GM10266 (cell line): ENCODE data around the gene PHYKPL.
"Not testable (repeated sequence)": the region's sequence is repeated elsewhere in the genome, so short reads cannot be mapped to it uniquely, and the experiment has no call there.

ENCODE experiments used
- DNase-seq: peaks from one replicate; pipeline ENCODE4 v3.0.0; 2012; ENCODE audit errors: extremely low spot score
- TF ChIP-seq, protein P1 (sequence below): IDR thresholded peaks from 2 replicates; pipeline ENCODE4 v1.5.1; 2012; ENCODE audit warnings: mild to moderate bottlenecking, low read depth; ENCODE audit not compliant: control insufficient read depth, insufficient read depth; ENCODE audit errors: missing control alignments

The PHYKPL gene

DNA sequence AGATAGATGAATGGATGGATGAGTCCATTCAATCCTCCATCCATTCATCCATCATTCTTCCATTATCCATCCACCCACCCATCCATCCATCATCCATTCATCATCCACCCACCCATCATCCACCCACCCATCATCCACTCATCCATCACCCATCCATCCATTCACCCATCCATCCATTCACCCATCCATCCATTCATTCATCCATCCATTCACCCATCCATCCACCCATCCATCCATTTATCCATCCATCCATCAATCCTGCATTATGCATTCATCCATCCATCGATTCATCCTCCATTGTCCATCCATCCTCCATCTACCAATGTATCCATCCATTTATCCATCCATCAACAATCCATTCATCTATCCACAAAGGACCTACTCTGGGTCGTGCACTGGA is 12.8 kb upstream of the PHYKPL start:
- DNase-seq: no peak
- TF ChIP-seq, protein P1, sequence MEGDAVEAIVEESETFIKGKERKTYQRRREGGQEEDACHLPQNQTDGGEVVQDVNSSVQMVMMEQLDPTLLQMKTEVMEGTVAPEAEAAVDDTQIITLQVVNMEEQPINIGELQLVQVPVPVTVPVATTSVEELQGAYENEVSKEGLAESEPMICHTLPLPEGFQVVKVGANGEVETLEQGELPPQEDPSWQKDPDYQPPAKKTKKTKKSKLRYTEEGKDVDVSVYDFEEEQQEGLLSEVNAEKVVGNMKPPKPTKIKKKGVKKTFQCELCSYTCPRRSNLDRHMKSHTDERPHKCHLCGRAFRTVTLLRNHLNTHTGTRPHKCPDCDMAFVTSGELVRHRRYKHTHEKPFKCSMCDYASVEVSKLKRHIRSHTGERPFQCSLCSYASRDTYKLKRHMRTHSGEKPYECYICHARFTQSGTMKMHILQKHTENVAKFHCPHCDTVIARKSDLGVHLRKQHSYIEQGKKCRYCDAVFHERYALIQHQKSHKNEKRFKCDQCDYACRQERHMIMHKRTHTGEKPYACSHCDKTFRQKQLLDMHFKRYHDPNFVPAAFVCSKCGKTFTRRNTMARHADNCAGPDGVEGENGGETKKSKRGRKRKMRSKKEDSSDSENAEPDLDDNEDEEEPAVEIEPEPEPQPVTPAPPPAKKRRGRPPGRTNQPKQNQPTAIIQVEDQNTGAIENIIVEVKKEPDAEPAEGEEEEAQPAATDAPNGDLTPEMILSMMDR: no peak

DNA sequence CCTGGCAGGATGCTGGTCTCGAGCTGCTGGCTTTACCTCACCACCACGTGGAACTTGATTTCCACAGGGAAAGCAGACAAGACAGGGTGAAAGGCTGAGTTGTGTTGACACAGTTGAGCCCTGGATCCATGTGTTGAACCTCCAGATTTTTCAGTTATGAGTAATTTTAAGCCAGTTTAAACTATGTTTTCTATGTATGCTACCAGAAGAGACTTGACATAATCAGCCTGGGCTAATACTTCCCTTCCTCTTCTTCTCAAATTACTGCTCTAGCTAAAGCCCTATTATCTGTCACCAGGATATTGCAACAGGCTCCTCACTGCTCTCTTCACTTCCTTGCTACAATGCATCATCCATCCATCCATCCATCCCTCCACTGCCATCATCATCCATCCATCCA is 12.0 kb upstream of the PHYKPL start:
- DNase-seq: no peak
- TF ChIP-seq, protein P1: no peak

DNA sequence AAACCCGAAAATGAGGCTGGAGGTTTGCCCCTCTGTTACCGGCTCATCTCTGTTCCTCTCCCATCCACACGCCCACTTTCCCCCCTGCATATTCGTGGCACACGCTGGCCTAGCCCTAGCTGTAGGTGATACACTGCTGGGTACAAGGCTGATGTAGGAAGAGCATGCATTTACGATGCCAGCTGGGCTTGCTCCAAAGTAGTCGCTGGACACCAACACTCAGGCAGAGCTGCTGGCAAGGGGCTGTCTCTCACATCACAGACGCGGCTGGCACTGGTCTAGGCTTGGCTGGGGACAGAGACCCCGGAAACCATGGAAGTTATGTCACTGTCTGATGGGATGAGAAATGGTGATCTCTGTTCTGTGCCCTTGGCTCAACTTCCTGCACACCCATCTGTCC is 9.8 kb upstream of the PHYKPL start:
- DNase-seq: no peak
- TF ChIP-seq, protein P1: no peak

DNA sequence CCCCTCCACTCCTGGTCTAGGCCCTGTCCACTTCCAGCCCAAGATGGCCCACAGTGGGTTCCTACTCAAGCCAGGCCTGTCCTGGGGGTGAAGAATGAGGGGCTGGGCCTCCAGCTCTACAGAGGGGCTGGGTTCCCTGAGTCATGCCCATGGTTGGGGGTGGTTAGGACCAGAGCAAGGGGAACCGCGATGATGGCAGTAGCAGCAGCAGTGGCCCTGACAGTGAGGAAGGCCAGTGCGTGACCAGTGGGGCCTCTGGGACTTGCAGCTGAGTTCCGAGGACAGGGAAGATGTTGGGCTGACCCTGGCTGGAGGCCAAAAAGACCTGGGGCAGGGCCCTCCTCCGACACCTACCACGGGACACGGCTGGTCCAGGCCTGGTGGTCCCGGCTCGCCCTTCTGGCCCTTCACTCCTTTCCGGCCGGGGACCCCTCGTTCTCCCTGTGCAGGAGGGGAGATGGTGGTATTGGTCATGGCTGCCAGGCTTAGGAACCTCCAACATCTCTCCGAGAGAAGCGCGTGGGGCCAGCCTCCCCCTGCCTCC is 9.2 kb upstream of the PHYKPL start:
- TF ChIP-seq, protein P1: no peak

DNA sequence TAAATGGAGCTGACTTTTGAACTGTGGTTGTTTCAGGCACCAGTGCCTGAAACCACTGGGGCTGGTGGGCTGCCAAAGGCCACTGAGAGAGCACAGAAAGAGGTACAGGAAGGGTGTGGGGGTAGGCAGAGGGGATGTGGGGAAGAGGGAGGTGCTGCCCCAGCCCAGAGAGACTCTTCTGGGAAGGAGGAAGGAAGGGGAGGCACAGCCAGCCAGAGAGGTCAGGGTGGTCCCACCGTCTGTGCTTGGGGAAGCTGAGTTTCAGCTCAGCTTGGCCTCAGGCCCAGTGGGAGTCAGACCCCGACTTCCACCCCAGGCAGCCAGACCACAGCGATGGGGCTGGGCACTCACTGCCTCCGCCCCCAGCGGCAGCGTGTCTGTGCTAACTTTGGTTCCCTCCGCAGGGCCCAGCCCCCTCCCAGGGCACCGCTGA is 8.6 kb upstream of the PHYKPL start:
- no peak for DNase-seq
- TF ChIP-seq, protein P1: no peak

More for the DNA sequence above, 9.2 kb upstream of the PHYKPL start:
- DNase-seq: no peak

DNA sequence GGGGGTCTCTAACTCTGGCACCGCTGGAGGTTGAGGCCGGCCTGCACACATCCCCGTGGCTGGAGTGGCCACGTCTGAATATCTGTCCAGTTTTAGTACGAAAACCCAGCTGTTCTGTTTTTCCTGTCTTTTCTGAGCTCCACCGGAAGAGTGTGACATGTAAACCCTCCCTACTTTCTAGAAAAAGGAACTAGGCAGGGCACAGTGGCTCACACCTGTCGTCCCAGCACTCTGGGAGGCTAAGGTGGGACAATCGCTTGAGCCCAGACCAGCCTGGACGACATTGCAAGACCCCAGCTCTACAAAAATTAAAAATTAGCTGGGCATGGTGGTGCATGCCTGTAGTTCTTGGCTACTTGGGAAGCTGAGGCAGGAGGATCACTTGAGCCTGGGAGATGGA is 8.2 kb upstream of the PHYKPL start:
- DNase-seq: no peak
- TF ChIP-seq, protein P1: no peak

DNA sequence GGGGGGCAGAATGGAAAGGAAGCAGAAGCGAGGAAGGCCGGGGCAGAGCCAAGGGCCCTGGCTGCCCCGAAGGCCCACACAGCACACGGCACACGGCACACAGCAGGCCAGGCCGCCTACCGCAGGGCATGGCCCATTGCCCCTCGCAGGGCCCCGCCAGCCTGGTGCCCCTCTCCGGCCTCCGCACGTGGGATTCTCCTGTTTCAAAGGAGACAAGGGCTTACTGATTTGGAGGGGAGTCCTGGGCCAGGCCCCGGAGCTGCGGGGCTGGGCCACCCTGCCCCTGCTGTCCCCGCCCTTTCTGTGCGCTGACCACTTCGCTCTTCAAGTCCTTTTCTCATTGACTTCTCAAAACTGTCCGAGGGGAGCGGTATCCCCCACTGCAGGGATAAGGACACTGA is 7.7 kb upstream of the PHYKPL start:
- TF ChIP-seq, protein P1: no peak
- no peak for DNase-seq

DNA sequence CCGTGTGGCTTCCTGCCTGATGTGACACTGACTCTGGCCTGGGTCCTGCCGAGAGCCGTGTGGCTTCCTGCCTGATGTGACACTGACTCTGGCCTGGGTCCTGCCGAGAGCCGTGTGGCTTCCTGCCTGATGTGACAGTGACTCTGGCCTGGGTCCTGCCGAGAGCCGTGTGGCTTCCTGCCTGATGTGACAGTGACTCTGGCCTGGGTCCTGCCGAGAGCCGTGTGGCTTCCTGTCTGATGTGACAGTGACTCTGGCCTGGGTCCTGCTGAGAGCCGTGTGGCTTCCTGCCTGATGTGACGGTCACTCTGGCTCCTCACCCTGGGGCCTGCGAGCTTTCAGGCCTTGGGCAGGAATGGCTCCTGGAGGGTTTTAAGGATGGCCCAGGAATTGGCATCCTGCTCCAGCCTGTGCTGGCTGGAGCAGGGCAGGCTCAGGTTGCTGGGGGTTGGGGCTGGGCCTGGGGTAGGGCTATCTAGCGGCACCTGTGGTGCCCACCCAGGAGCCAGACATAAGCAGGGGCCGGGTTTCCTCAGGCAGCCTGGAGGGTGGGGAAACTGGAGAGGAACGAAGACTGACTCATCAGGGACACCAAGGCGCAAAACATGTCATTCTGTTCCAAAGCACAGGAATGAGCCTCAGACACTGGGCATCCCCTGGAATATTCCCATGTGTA is 7.2 kb upstream of the PHYKPL start:
- not testable (repeated sequence) for DNase-seq
